GM19023 (cell line): ENCODE results near the gene CCDC183.
"Not testable (repeated sequence)": the region's sequence is repeated elsewhere in the genome, so short reads cannot be mapped to it uniquely, and the experiment has no call there.

Experiments
- ATAC-seq: cut with Tn5 transposase; IDR thresholded peaks from one replicate; pipeline ENCODE4 v1.9.1; 2021; ENCODE audit warnings: mild to moderate bottlenecking, moderate library complexity; ENCODE audit not compliant: unreplicated experiment

Gene CCDC183

GRCh38 chr9:136760424-136760823, 35.7 kb upstream of the CCDC183 start:
- ATAC-seq = no peak

DNA sequence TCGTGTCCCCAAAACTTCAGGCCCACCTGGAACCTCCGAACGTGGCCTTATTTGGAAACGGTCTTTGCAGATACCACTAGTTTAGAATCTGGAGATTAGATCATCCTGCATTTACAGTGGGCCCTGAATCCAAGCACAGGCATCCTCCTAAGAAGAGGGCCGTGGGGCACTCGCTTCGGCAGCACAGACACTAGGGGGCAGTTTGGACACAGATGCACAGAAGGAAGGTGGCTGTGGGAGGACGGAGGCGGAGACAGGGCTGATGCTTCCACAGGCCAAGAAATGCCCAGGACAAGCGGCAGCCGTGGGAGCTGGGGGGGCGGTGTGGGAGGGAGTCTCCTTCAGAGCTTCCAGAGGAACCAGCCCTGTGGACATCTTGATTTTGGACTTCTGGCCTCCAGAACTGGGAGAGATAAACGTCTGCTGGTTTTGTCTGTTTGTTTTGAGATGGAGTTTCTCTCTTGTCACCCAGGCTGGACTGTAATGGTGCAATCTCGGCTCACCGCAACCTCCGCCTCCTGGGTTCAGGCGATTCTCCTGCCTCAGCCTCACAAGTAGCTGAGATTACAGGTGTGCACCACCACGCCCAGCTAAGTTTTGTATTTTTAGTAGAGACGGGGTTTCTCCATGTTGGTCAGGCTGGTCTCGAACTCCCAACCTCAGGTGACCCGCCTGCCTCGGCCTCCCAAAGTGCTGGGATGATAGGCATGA, 35.1 kb upstream of the CCDC183 start:
- ATAC-seq = not testable (repeated sequence)

- ATAC-seq = no peak
Measured at GRCh38 chr9:136761545-136761981, 34.6 kb upstream of the CCDC183 start.

GRCh38 chr9:136762221-136762691, 33.9 kb upstream of the CCDC183 start:
- ATAC-seq = no peak

DNA sequence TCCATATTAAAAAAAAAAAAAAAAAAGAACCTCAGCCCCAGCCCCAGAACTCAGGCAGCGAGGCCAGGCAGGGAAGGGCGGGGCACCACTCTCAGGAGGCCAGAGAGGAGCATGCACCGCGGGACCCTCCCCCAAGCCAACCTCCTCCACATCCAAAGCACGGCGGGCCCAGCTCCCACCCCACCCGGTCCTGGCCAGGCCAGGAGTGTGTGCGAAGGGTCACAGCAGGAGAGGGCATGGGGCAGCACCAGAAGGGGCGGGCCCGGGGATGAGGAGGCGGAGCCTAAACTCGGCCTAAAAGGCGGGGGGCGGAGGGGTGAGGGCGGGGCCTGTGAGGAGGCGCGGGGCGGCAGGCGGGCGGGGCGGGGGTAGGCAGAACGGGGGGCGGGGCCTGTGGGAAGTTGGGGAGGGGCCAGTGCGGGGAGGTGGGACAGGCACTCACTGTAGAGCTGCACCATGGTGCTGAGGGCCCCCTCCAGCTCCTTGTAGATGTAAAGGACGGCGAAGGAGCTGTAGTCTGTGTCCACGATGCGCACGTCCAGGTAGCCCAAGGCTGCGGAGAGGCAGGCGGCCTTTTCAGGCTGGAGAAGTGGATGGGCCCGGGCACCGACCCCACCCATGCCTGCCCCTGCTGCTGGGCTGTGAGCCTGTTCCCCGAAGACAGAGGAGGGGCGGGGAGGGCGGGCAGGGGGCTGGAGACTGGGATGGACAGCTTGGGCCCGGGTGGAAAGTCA, 33.1 kb upstream of the CCDC183 start:
- ATAC-seq = no peak

DNA sequence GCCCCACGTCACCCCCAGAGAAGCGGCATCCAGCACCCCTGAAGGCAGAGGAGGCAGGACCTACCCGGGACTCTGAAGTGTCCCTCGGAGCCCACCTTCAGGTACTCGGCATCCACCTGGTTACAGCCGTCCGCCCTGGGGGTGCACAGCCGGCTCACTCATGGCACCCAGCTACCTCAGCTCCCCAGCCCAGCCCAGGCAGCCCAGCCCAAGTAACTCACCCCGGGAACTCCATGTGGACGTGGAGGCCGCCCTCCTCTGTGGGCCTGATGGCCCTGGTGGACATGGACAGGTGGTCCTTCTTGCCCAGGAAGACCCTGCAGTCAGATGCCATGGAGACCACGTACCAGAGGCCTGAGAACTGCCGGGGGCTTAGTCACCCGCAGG, 32.5 kb upstream of the CCDC183 start:
- no peak for ATAC-seq

GRCh38 chr9:136764301-136764891, 31.7 kb upstream of the CCDC183 start, which contains the start of gene LCN15:
Gene LCN15 (minus strand): TSS chr9:136764518. CDS start chr9:136764488, 30 bp downstream.
- no peak for ATAC-seq

GRCh38 chr9:136765041-136765440, 31.1 kb upstream of the CCDC183 start:
- ATAC-seq = no peak

- peak; percentile 63 for ATAC-seq
Measured at GRCh38 chr9:136765745-136766409, 30.3 kb upstream of the CCDC183 start.

DNA sequence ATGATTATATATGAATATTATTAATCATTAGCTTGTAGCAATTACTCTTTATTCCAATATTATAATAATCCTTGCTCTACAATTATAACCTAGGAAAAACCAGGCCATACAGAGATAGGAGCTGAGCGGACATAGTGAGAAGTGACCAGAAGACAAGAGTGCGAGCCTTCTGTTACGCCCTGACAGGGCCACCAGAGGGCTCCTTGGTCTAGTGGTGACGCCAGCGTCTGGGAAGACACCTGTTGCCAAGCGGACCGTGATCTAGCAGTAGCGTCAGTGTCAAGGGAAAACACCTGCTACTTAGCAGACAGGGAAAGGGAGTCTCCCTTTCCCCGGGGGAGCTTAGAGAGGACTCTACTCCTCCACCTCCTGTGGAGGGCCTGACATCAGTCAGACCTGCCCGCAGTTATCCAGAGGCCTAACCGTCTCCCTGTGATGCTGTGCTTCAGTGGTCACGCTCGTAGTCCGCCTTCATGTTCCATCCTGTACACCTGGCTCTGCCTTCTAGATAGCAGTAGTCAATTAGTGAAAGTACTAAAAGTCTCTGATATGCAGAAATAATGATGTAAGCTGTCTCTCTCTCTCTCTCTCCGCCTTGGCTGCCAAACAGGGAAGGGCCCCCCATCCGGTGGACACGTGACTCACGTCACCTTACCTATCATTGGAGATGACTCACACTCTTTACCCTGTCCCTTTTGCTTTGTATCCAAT, 29.6 kb upstream of the CCDC183 start:
- ATAC-seq = not testable (repeated sequence)

DNA sequence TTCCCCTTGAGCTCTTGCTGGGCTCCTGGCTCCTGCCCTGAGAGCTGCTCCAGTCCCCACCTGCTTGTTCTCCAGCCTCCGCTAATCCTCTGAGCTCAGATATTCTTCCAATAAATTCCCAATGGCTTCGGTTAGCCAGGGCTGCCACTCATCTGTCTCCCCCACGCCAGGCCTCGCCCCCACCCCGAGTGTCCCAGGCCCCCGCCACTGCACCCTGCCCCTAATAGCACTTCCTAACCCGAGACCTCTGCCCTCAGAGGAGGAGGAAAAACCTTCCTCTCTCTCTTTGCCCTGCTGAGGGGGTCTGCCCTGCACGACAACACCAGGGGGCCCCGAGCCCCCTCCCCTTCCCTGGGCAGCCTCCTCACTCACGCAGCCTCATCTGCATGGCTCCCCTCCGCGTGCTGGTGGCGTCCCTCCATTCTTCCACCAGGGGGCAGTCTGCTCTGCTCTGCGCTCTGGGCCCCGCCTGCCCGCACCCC, 26.4 kb upstream of the CCDC183 start:
- ATAC-seq = no peak

GRCh38 chr9:136771907-136772415, 24.2 kb upstream of the CCDC183 start:
- no peak for ATAC-seq

- no peak for ATAC-seq
Measured at GRCh38 chr9:136773386-136774044, 22.6 kb upstream of the CCDC183 start.

- no peak for ATAC-seq
Measured at GRCh38 chr9:136774416-136775045, 21.6 kb upstream of the CCDC183 start.

DNA sequence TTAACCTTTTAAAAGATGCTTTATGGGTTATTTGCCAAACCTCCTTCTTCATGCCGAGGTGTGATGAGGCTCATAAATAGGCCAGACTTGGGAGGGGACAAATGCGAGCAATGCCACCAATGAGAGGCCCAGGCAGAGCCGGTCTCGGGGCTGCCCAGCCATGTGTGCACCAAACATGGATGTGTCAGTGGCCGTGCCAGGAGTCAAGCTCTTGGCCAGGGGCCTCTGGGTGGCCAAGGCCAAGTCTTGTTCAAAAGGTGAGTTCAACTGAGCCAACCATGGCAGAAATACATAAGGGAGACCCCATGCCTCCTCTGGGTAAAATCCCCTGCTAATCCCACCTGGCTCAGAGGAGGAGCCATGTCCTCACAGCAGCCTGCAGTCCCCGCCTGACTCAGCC, 20.9 kb upstream of the CCDC183 start:
- no peak for ATAC-seq

DNA sequence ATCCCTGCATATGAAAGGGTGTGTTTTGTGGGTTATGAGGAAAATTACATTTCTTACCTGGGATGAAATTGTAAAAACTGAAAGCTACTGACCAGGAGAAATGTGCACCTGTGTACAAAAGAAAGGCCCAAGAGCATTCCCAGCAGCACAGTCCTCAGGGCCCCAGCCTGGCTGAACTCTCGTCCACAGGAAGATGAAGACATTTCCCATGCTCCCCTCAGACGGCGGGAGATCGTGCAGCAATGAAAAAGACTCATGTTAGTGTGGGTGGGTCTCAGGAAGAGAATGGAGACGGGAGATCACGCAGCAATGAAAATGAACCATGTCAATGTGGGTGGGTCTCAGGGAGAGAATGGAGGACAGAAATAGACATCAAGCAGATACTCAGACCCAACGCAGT, 19.2 kb upstream of the CCDC183 start:
- ATAC-seq = no peak

- no peak for ATAC-seq
Measured at GRCh38 chr9:136777359-136777758, 18.8 kb upstream of the CCDC183 start.

GRCh38 chr9:136779808-136780207, 16.3 kb upstream of the CCDC183 start:
- no peak for ATAC-seq

- no peak for ATAC-seq
Measured at GRCh38 chr9:136782452-136782851, 13.7 kb upstream of the CCDC183 start.
